Activated CD4-positive, alpha-beta T cell treated with anti-CD3 and anti-CD28 coated beads, Interleukin-2, amount 10 ng/mL, durations not matched to agents 7 days and 5 days (primary cell): ENCODE measurements around the gene MGMT. TPM values are rescaled to one million over a fixed set of nuclear protein-coding genes. Genes with fewer than 3 reads are reported as not detected.

Experiments
- CTCF ChIA-PET: fragments of 350-600 bp; sonication (Branson Sonifier 250); formaldehyde crosslinking; loops from one replicate; lab custom pipeline; 2021; ENCODE audit warnings: antibody characterized with exemption; lab: Charles Lee
- POLR2A ChIA-PET: fragments of 350-600 bp; sonication (Branson Sonifier 250); formaldehyde crosslinking; loops from one replicate; lab custom pipeline; 2021; ENCODE audit warnings: antibody characterized with exemption; lab: Charles Lee
- DNase-seq: peaks from one replicate; pipeline ENCODE4 v3.0.0-alpha.2; 2020
- H3K27ac Mint-ChIP-seq: one replicate; pipeline ENCODE4 v1.8.0; 2021; ENCODE audit warnings: mild to moderate bottlenecking, moderate library complexity, mixed read lengths
- H3K27me3 Mint-ChIP-seq: one replicate; pipeline ENCODE4 v1.8.0; 2021; ENCODE audit warnings: mixed read lengths
- H3K36me3 Mint-ChIP-seq: one replicate; pipeline ENCODE4 v1.8.0; 2021; ENCODE audit warnings: low read depth, mixed read lengths
- H3K4me1 Mint-ChIP-seq: one replicate; pipeline ENCODE4 v1.8.0; 2021; ENCODE audit warnings: mixed read lengths
- H3K4me3 Mint-ChIP-seq: one replicate; pipeline ENCODE4 v1.8.0; 2021; ENCODE audit warnings: mild to moderate bottlenecking, moderate library complexity, mixed read lengths
- H3K9me3 Mint-ChIP-seq: one replicate; pipeline ENCODE4 v1.8.0; 2021; ENCODE audit warnings: mixed read lengths
- total RNA-seq, 2 experiments: library from RNA; stranded (reverse); gene quantifications; one replicate each; pipeline ENCODE4 v1.2.3, GENCODE V29; 2021

Gene MGMT
- total RNA-seq, 2 experiments from 2014 or later: 17.6 to 19.3 TPM

- no peaks in the 10 kb centered on the region for H3K27me3 Mint-ChIP-seq
These were observed 16.5 kb downstream of the MGMT start for GRCh38 chr10:129483430-129484010.

DNA sequence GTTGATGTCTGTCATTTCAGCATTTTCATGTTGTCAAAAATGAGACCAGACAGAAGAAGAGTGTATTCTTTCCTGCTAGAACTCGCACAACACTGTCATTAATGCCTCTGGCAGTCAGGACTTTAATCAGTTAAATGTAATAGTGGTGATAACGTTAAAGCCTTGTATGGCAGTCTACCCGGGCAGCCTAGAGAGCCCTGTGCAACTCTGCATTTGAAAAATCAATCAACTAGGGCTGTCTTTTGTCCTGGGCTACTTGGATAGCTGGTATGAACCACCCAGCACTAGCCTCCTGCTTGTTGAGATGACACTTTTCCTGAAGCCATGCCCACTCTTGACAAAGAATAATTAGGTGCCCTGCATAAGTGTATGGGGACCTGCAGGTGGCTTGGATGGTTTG, 19.8 kb downstream of the MGMT start:
- ChIA-PET POLR2A (no interaction called here), CTCF (no interaction called here)
- Mint-ChIP-seq H3K9me3 (peaks cover 48% of the 10 kb centered on the region), H3K27ac (no peak overlapping the region), H3K27me3 (no peaks in the 10 kb centered on the region), H3K4me1 (peaks cover under 1% of the 10 kb centered on the region), H3K36me3 (peaks cover 21% of the 10 kb centered on the region), H3K4me3 (no peak overlapping the region)
- DNase-seq: no peak

More at GRCh38 chr10:129483430-129484010, 16.5 kb downstream of the MGMT start:
- DNase-seq: no peak
- Mint-ChIP-seq H3K27ac (no peak overlapping the region), H3K4me3 (no peak overlapping the region), H3K4me1 (peaks cover 3% of the 10 kb centered on the region), H3K36me3 (peaks cover 15% of the 10 kb centered on the region), H3K9me3 (peaks cover 46% of the 10 kb centered on the region)
- ChIA-PET POLR2A (no interaction called here), CTCF (no interaction called here)

GRCh38 chr10:129491123-129491734, 24.2 kb downstream of the MGMT start:
- Mint-ChIP-seq H3K4me1 (peaks cover 3% of the 10 kb centered on the region), H3K27ac (no peak overlapping the region), H3K27me3 (no peaks in the 10 kb centered on the region), H3K36me3 (peaks cover 18% of the 10 kb centered on the region), H3K9me3 (peaks cover 33% of the 10 kb centered on the region), H3K4me3 (no peak overlapping the region)
- ChIA-PET POLR2A (no interaction called here), CTCF (no interaction called here)
- no peak for DNase-seq

GRCh38 chr10:129494176-129494575, 27.1 kb downstream of the MGMT start:
- no peak for DNase-seq

DNA sequence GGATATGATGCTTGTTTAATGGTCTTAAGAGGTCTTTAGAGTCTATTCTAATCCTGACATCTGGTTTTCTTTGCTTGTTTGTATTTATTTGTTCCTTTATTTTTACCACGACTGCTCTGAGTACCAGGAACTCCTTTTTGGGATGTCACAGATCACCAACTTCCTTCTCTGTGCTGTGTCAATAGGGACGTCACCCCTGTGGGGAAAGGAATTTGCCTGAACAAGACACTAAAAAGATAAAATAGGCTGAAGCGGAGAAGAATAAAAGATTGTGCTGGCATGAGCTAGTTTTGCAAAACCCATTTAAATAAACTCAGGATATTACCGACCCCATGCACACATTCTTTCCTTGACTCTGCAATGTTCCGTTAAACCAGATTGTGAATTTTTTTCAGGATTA, 27.7 kb downstream of the MGMT start:
- Mint-ChIP-seq H3K27ac (no peak overlapping the region), H3K4me3 (no peak overlapping the region), H3K36me3 (peaks cover 24% of the 10 kb centered on the region), H3K27me3 (no peaks in the 10 kb centered on the region), H3K9me3 (peaks cover 37% of the 10 kb centered on the region), H3K4me1 (peaks cover 3% of the 10 kb centered on the region)
- ChIA-PET CTCF (no interaction called here), POLR2A (no interaction called here)
- no peak for DNase-seq

More at GRCh38 chr10:129494176-129494575, 27.1 kb downstream of the MGMT start:
- Mint-ChIP-seq H3K27ac (no peak overlapping the region), H3K4me3 (no peak overlapping the region), H3K27me3 (no peaks in the 10 kb centered on the region), H3K36me3 (peaks cover 24% of the 10 kb centered on the region), H3K9me3 (peaks cover 39% of the 10 kb centered on the region), H3K4me1 (peaks cover 3% of the 10 kb centered on the region)
- POLR2A ChIA-PET: no interaction called here
- CTCF ChIA-PET: no interaction called here

DNA sequence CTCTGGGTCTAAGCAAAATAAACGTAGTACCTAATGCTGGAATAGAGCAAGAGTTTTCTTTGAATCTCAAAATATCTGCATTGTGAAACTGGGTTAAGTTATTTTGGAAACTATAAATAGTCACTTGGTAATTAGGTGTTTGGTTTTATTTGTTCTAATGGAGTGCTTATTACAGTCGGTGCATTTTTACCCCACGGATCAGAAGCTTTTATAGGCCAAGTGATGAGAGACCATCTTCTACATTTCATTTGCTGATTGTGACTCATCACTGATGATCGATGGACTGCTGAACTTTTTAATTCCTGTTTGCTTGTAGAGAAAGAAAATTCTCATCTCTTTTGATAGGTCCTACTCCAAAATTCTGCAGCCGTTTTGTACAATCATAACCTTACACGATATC, 28.2 kb downstream of the MGMT start:
- CTCF ChIA-PET: no interaction called here
- Mint-ChIP-seq H3K4me1 (peaks cover 3% of the 10 kb centered on the region), H3K4me3 (no peak overlapping the region), H3K9me3 (peaks cover 35% of the 10 kb centered on the region), H3K36me3 (peaks cover 23% of the 10 kb centered on the region), H3K27me3 (no peaks in the 10 kb centered on the region), H3K27ac (no peak overlapping the region)
- no peak for DNase-seq
- POLR2A ChIA-PET: no interaction called here

GRCh38 chr10:129495698-129496097, 28.7 kb downstream of the MGMT start:
- H3K9me3 Mint-ChIP-seq: peaks cover 33% of the 10 kb centered on the region
- peaks cover 23% of the 10 kb centered on the region for H3K36me3 Mint-ChIP-seq
- no peak for DNase-seq
- peaks cover 3% of the 10 kb centered on the region for H3K4me1 Mint-ChIP-seq
- CTCF ChIA-PET: no interaction called here
- H3K4me3 Mint-ChIP-seq: no peak overlapping the region
- no peaks in the 10 kb centered on the region for H3K27me3 Mint-ChIP-seq
- POLR2A ChIA-PET: no interaction called here
- H3K27ac Mint-ChIP-seq: no peak overlapping the region

DNA sequence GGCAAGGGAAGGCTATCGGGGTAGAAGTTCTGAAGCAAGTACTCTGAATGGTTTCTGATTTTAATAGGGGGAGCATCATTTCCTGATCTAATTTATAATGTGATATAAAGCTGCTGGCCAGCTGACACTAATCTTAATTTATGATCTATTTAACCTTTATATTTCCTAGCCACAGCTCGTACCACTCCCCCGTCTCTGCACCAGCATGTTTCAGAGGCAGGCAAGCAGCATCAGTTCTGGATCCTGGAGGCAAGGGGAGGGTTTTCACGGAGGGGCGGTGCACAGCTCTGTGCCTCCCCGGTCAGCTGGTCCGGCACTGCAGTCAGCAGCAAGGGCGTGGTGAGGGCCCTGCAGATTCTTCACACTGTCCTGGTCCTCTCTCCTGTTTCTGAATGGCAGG, 30.0 kb downstream of the MGMT start:
- H3K4me3 Mint-ChIP-seq: no peak overlapping the region
- H3K36me3 Mint-ChIP-seq: peaks cover 20% of the 10 kb centered on the region
- no peak for DNase-seq
- peaks cover 3% of the 10 kb centered on the region for H3K4me1 Mint-ChIP-seq
- no peak overlapping the region for H3K27ac Mint-ChIP-seq
- no peaks in the 10 kb centered on the region for H3K27me3 Mint-ChIP-seq
- peaks cover 33% of the 10 kb centered on the region for H3K9me3 Mint-ChIP-seq
- POLR2A ChIA-PET: no interaction called here
- CTCF ChIA-PET: no interaction called here

DNA sequence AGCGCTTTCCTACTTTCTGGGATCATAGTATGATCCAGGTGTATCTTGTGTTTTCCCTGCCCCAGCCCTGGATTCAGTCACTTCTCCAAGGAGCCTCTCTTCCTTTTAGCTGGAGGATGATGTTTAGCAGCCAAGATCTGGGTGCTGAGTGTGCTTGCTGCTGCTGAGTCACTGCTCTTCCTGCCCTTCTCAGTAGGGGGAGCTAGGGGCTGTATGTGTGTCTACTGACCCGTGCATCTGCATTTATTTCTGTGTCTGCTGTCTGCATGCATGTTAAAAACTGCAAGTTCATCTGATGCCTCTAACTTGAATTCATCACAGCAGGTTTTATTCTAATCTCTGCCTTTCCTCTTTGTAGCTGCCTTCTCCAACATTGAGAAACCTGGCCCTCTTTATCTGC, 31.6 kb downstream of the MGMT start:
- POLR2A ChIA-PET: no interaction called here

GRCh38 chr10:129500617-129501339, 33.7 kb downstream of the MGMT start:
- DNase-seq: no peak
- Mint-ChIP-seq H3K27me3 (no peaks in the 10 kb centered on the region), H3K27ac (no peak overlapping the region), H3K9me3 (peaks cover 36% of the 10 kb centered on the region), H3K4me1 (no peaks in the 10 kb centered on the region), H3K36me3 (peaks cover 11% of the 10 kb centered on the region), H3K4me3 (no peak overlapping the region)
- ChIA-PET CTCF (no interaction called here), POLR2A (no interaction called here)

More for the DNA sequence above, 31.6 kb downstream of the MGMT start:
- H3K9me3 Mint-ChIP-seq: peaks cover 31% of the 10 kb centered on the region
- no peak overlapping the region for H3K27ac Mint-ChIP-seq
- H3K27me3 Mint-ChIP-seq: no peaks in the 10 kb centered on the region
- H3K36me3 Mint-ChIP-seq: peaks cover 14% of the 10 kb centered on the region
- DNase-seq: no peak
- H3K4me1 Mint-ChIP-seq: no peaks in the 10 kb centered on the region
- H3K4me3 Mint-ChIP-seq: no peak overlapping the region
- CTCF ChIA-PET: interaction anchor here (0.6 kb wide), 1 partner anchor 41 kb away, joined by 3 read pairs; no protein-coding TSS in a partner anchor

DNA sequence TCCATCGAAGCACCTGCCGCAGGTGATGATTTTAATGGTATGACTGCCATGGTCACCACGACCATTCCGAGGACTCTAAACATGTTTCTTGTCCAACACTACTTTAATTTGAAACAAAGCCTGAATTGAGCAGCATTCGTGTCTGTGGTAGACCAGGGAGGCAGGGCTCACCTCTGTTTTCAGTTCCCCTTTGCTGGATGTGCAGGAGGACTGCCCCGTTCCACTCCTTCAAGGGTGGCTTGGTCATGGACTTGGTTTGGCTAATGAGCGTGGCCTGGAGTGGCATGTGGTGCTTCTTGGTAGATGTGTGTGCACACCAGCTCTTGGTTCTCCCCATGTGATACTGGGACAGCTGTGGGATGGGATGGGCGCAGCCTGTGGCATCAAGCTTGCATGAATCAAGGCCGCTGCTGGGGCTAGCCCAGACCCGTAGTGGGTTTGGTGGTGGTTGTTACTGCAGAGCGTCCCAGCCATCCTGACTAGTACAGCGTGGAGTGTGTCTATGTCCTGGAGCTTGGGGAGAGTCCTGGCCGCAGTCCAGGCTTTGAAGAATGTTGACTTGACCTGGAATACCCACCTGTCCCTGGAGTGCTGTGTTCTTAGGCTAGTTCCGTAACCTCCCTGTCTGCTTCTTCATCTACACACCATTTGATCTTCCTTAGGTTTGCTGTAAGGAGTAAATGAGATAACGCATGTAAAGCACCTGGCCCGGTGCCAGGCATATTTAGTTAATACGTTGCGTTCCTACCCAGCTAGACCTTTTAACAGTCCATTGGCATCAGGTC, 34.8 kb downstream of the MGMT start:
- Mint-ChIP-seq H3K27me3 (no peaks in the 10 kb centered on the region), H3K27ac (no peak overlapping the region), H3K4me1 (no peaks in the 10 kb centered on the region), H3K9me3 (peaks cover 43% of the 10 kb centered on the region), H3K36me3 (peaks cover 10% of the 10 kb centered on the region), H3K4me3 (no peak overlapping the region)
- ChIA-PET CTCF (no interaction called here), POLR2A (no interaction called here)
- DNase-seq: no peak

DNA sequence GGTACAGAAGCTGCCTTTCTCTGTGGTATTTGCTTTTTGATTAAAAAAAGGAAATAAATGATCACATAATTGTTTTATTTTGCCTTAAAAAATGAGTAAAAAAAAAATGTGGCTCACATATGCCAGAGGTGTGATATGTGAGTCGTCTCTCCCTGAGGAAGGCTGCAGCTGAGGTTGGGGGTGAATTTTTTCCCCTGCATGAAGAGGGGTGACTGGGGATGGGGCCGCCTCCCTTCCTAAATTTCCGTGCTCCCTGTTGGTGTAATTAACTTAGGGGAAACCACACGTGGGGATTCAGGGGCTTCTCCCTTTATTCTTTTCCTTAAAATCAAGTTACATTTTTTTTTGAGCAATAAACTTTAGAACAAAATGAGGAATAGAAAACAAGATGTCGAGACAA, 35.4 kb downstream of the MGMT start:
- peaks cover 10% of the 10 kb centered on the region for H3K36me3 Mint-ChIP-seq
- peaks cover 44% of the 10 kb centered on the region for H3K9me3 Mint-ChIP-seq
- no peaks in the 10 kb centered on the region for H3K4me1 Mint-ChIP-seq
- no peak overlapping the region for H3K27ac Mint-ChIP-seq
- no peaks in the 10 kb centered on the region for H3K27me3 Mint-ChIP-seq
- no peak overlapping the region for H3K4me3 Mint-ChIP-seq
- DNase-seq: no peak
- ChIA-PET POLR2A (no interaction called here), CTCF (no interaction called here)
